ENCODE measurements around the gene TMEM39B. TPM values are rescaled to one million over a fixed set of nuclear protein-coding genes. Genes with fewer than 3 reads are reported as not detected.
A peak's percentile ranks its signal among the peaks of the same experiment; 100 is the strongest.

TMEM39B gene
- total RNA-seq, 1 experiment from 2014 or later: 18.8 TPM

DNA sequence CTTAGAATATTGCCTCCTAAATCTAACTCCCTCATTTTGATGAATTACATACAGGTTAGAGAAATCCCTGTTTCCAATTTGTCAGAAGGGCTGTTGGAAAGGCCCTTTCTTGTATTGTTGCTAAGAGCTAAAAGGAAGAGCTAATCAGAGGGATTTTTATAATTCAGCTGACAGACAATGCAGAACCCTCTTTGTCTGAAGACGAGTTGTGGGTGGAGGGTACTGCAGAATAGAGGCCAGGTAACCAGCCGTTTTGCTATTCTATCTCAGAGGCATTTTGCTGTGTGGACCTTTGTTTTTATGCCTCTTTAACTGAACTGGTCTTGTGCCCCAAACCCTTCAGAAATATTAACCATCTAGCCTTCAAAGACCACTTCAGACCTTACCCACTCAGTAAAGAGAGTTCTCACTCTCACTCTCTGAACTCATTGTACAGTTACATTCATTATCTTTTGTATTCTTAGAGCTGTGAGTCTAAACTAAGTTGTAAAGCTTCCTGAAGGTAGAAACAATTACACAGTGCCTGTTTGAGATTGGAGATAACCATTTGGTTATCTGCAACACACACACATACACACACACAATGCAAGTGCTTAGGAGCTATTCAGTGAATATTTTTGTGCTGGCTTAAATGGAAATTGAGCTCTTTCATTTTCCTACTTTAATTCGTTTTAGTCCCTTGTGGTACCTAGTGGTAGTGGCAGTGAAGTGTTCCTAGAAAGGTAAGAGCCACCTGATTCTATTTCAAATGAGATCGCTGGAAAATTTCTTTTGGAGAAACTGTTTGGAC, 54.9 kb downstream of the TMEM39B start:
- H3K9me3 Mint-ChIP-seq: no peaks in the 10 kb centered on the region
- no peaks in the 10 kb centered on the region for H3K36me3 Mint-ChIP-seq
- ChIA-PET POLR2A (interaction anchor here (0.6 to 1.2 kb wide), 2 partner anchors 22 to 52 kb away, joined by 3 to 5 read pairs; partner anchors contain the start of gene TXLNA), CTCF (interaction anchor here (0.7 to 4.1 kb wide), 13 partner anchors 9 to 236 kb away, joined by 3 to 20 read pairs (median 4); partner anchors contain the start of genes KPNA6, TMEM39B and TXLNA)
- ATAC-seq (no peak; the same call in 1 of the 2 replicates), DNase-seq (ENCODE audit: low spot score) (no peak)
- peak overlapping the region; percentile 31 for H3K27ac Mint-ChIP-seq
- TF ChIP-seq, protein P1, sequence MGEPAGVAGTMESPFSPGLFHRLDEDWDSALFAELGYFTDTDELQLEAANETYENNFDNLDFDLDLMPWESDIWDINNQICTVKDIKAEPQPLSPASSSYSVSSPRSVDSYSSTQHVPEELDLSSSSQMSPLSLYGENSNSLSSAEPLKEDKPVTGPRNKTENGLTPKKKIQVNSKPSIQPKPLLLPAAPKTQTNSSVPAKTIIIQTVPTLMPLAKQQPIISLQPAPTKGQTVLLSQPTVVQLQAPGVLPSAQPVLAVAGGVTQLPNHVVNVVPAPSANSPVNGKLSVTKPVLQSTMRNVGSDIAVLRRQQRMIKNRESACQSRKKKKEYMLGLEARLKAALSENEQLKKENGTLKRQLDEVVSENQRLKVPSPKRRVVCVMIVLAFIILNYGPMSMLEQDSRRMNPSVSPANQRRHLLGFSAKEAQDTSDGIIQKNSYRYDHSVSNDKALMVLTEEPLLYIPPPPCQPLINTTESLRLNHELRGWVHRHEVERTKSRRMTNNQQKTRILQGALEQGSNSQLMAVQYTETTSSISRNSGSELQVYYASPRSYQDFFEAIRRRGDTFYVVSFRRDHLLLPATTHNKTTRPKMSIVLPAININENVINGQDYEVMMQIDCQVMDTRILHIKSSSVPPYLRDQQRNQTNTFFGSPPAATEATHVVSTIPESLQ (CRISPR knock-in tag; IDR thresholded peaks at IDR 0.05): no peak
- TF ChIP-seq SP1 (CRISPR knock-in tag; conservative IDR thresholded peaks at IDR 0.05) (no peak), ESRRA (CRISPR knock-in tag; IDR thresholded peaks at IDR 0.05; ENCODE audit: borderline replicate concordance) (no peak), SMAD3 (CRISPR knock-in tag; IDR thresholded peaks at IDR 0.05; ENCODE audit: borderline replicate concordance) (no peak), ZNF232 (CRISPR knock-in tag; IDR thresholded peaks at IDR 0.05) (no peak), NFATC4 (CRISPR knock-in tag; IDR thresholded peaks at IDR 0.05) (no peak), TEAD4 (CRISPR knock-in tag; IDR thresholded peaks at IDR 0.05) (no peak), ZNF219 (CRISPR knock-in tag; IDR thresholded peaks at IDR 0.05; ENCODE audit: borderline replicate concordance) (no peak), EMX1 (CRISPR knock-in tag; IDR thresholded peaks at IDR 0.05) (no peak)
- TF ChIP-seq, protein P2, sequence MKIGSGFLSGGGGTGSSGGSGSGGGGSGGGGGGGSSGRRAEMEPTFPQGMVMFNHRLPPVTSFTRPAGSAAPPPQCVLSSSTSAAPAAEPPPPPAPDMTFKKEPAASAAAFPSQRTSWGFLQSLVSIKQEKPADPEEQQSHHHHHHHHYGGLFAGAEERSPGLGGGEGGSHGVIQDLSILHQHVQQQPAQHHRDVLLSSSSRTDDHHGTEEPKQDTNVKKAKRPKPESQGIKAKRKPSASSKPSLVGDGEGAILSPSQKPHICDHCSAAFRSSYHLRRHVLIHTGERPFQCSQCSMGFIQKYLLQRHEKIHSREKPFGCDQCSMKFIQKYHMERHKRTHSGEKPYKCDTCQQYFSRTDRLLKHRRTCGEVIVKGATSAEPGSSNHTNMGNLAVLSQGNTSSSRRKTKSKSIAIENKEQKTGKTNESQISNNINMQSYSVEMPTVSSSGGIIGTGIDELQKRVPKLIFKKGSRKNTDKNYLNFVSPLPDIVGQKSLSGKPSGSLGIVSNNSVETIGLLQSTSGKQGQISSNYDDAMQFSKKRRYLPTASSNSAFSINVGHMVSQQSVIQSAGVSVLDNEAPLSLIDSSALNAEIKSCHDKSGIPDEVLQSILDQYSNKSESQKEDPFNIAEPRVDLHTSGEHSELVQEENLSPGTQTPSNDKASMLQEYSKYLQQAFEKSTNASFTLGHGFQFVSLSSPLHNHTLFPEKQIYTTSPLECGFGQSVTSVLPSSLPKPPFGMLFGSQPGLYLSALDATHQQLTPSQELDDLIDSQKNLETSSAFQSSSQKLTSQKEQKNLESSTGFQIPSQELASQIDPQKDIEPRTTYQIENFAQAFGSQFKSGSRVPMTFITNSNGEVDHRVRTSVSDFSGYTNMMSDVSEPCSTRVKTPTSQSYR (CRISPR knock-in tag; IDR thresholded peaks at IDR 0.05): no peak
- TF ChIP-seq, protein P3, sequence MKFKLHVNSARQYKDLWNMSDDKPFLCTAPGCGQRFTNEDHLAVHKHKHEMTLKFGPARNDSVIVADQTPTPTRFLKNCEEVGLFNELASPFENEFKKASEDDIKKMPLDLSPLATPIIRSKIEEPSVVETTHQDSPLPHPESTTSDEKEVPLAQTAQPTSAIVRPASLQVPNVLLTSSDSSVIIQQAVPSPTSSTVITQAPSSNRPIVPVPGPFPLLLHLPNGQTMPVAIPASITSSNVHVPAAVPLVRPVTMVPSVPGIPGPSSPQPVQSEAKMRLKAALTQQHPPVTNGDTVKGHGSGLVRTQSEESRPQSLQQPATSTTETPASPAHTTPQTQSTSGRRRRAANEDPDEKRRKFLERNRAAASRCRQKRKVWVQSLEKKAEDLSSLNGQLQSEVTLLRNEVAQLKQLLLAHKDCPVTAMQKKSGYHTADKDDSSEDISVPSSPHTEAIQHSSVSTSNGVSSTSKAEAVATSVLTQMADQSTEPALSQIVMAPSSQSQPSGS (CRISPR knock-in tag; IDR thresholded peaks at IDR 0.05; ENCODE audit: borderline replicate concordance, low read depth): no peak
- TF ChIP-seq, protein P4, sequence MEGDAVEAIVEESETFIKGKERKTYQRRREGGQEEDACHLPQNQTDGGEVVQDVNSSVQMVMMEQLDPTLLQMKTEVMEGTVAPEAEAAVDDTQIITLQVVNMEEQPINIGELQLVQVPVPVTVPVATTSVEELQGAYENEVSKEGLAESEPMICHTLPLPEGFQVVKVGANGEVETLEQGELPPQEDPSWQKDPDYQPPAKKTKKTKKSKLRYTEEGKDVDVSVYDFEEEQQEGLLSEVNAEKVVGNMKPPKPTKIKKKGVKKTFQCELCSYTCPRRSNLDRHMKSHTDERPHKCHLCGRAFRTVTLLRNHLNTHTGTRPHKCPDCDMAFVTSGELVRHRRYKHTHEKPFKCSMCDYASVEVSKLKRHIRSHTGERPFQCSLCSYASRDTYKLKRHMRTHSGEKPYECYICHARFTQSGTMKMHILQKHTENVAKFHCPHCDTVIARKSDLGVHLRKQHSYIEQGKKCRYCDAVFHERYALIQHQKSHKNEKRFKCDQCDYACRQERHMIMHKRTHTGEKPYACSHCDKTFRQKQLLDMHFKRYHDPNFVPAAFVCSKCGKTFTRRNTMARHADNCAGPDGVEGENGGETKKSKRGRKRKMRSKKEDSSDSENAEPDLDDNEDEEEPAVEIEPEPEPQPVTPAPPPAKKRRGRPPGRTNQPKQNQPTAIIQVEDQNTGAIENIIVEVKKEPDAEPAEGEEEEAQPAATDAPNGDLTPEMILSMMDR (IDR thresholded peaks at IDR 0.05): no peak
- TF ChIP-seq, protein P5, sequence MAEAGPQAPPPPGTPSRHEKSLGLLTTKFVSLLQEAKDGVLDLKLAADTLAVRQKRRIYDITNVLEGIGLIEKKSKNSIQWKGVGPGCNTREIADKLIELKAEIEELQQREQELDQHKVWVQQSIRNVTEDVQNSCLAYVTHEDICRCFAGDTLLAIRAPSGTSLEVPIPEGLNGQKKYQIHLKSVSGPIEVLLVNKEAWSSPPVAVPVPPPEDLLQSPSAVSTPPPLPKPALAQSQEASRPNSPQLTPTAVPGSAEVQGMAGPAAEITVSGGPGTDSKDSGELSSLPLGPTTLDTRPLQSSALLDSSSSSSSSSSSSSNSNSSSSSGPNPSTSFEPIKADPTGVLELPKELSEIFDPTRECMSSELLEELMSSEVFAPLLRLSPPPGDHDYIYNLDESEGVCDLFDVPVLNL (CRISPR knock-in tag; IDR thresholded peaks at IDR 0.05; ENCODE audit: borderline replicate concordance, low read depth): no peak
- TF ChIP-seq, protein P6, sequence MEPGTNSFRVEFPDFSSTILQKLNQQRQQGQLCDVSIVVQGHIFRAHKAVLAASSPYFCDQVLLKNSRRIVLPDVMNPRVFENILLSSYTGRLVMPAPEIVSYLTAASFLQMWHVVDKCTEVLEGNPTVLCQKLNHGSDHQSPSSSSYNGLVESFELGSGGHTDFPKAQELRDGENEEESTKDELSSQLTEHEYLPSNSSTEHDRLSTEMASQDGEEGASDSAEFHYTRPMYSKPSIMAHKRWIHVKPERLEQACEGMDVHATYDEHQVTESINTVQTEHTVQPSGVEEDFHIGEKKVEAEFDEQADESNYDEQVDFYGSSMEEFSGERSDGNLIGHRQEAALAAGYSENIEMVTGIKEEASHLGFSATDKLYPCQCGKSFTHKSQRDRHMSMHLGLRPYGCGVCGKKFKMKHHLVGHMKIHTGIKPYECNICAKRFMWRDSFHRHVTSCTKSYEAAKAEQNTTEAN (CRISPR knock-in tag; IDR thresholded peaks at IDR 0.05): no peak
- TF ChIP-seq, protein P7, sequence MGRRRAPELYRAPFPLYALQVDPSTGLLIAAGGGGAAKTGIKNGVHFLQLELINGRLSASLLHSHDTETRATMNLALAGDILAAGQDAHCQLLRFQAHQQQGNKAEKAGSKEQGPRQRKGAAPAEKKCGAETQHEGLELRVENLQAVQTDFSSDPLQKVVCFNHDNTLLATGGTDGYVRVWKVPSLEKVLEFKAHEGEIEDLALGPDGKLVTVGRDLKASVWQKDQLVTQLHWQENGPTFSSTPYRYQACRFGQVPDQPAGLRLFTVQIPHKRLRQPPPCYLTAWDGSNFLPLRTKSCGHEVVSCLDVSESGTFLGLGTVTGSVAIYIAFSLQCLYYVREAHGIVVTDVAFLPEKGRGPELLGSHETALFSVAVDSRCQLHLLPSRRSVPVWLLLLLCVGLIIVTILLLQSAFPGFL (CRISPR knock-in tag; IDR thresholded peaks at IDR 0.05; ENCODE audit: borderline replicate concordance): no peak
- TF ChIP-seq, protein P8, sequence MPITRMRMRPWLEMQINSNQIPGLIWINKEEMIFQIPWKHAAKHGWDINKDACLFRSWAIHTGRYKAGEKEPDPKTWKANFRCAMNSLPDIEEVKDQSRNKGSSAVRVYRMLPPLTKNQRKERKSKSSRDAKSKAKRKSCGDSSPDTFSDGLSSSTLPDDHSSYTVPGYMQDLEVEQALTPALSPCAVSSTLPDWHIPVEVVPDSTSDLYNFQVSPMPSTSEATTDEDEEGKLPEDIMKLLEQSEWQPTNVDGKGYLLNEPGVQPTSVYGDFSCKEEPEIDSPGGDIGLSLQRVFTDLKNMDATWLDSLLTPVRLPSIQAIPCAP (CRISPR knock-in tag; IDR thresholded peaks at IDR 0.05): no peak
- H3K4me1 Mint-ChIP-seq: peaks cover 25% of the 10 kb centered on the region
- H3K27me3 Mint-ChIP-seq (ENCODE audit: low read depth): no peaks in the 10 kb centered on the region
- H3K4me3 Mint-ChIP-seq: no peak overlapping the region
